Gastroesophageal sphincter (tissue), 4 donors: ENCODE data around the gene JUP. TPM values are rescaled to one million over a fixed set of nuclear protein-coding genes. Genes with fewer than 3 reads are reported as not detected.

Experiments
- ATAC-seq: fragments of 150-250 bp; one replicate; pipeline ENCODE4 v1.9.1; 2016; ENCODE audit warnings: mild to moderate bottlenecking, moderate library complexity
- H3K27ac ChIP-seq, 4 donors: fragments of 200-600 bp; sonication (generic) in 3 of 4; 1 replicate in 3 of 4; 2 replicates in 1 of 4; pipeline ENCODE4 v1.5.1; 2016 to 2019
- H3K27me3 ChIP-seq: fragments of 200-600 bp; sonication (generic); one replicate; pipeline ENCODE4 v1.5.1; 2019
- H3K36me3 ChIP-seq, 2 donors: fragments of 200-600 bp; sonication (generic); one replicate each; pipeline ENCODE4 v1.5.1; 2019; ENCODE audit warnings: control low read depth in 1 of 2
- H3K4me1 ChIP-seq, 3 donors: fragments of 200-600 bp; sonication (generic); 1 replicate in 2 of 3; 2 replicates in 1 of 3; pipeline ENCODE4 v1.5.1; 2016 to 2019; ENCODE audit warnings: control low read depth in 2 of 3
- H3K4me3 ChIP-seq, 2 donors: fragments of 200-600 bp; sonication (generic); one replicate each; pipeline ENCODE4 v1.5.1; 2019; ENCODE audit warnings: mild to moderate bottlenecking in 1 of 2, moderate library complexity in 1 of 2
- H3K9me3 ChIP-seq, 3 donors: fragments of 200-600 bp; sonication (generic); one replicate each; pipeline ENCODE4 v1.5.1; 2017 to 2019; ENCODE audit warnings: control low read depth in 2 of 3
- CTCF ChIP-seq, 4 experiments: fragments of 200-600 bp in 2 of 4; fragments of 450-650 bp in 2 of 4; sonication (generic) in 1 of 4; IDR thresholded peaks; one replicate each; pipeline ENCODE4 v1.5.1; 2017 to 2019; ENCODE audit warnings: antibody characterized with exemption in 4 of 4, mild to moderate bottlenecking in 2 of 4, moderate library complexity in 2 of 4
- EP300 ChIP-seq: sonication (generic); formaldehyde crosslinking; IDR thresholded peaks from one replicate; pipeline ENCODE4 v1.6.1; 2017; ENCODE audit warnings: antibody characterized with exemption, mild to moderate bottlenecking
- POLR2A ChIP-seq, 2 donors: fragments of 450-650 bp; IDR thresholded peaks; one replicate each; pipeline ENCODE4 v1.6.1; 2017; ENCODE audit warnings: antibody characterized with exemption in 2 of 2, mild to moderate bottlenecking in 2 of 2, moderate library complexity in 1 of 2
- POLR2AphosphoS5 ChIP-seq: sonication (generic); formaldehyde crosslinking; IDR thresholded peaks from one replicate; pipeline ENCODE4 v1.6.1; 2017; ENCODE audit warnings: antibody characterized with exemption
- WGBS, 2 donors: methylation state at CpG; one replicate each; pipeline ENCODE4 v1.1.5; 2018; ENCODE audit warnings: low coverage in 1 of 2; 5-methylcytosine and 5-hydroxymethylcytosine counted together
- total RNA-seq, 4 donors: library from RNA; depleted of rRNA; stranded (reverse); fragments of >200 nt; gene quantifications; one replicate each; pipeline ENCODE4 v1.1.0, GENCODE V29; 2016

JUP gene
- total RNA-seq, 4 donors from 2014 or later: 30.8 to 60.9 (median 41.7) TPM

- Histone ChIP-seq H3K27ac (no peak overlapping the region), H3K4me3 (no peak overlapping the region), H3K36me3 (peaks cover 0 to 22% of the 10 kb centered on the region in 2 donors), H3K9me3 (no peaks in the 10 kb centered on the region), H3K4me1 (no peaks in the 10 kb centered on the region), H3K27me3 (peaks cover 6% of the 10 kb centered on the region)
- TF ChIP-seq POLR2A (IDR thresholded peaks at IDR 0.05): no peak
- no peak for TF ChIP-seq POLR2AphosphoS5
- no peak for TF ChIP-seq CTCF (IDR thresholded peaks at IDR 0.05)
- TF ChIP-seq EP300: no peak
- ATAC-seq: no peak
- 70% methylated on average over 2 of the region's 4 CpGs; no CpG with 5 or more reads in 1 of the 2 donors for WGBS, 2 donors
Measured at GRCh38 chr17:41750862-41751261, 35.6 kb downstream of the JUP start.

GRCh38 chr17:41748275-41748674, 38.2 kb downstream of the JUP start:
- WGBS, 2 donors: 65 to 92% methylated on average over 4 to 5 of the region's 6 CpGs
- peaks cover 6% of the 10 kb centered on the region for H3K27me3 ChIP-seq
- no peak overlapping the region for H3K27ac ChIP-seq
- H3K4me3 ChIP-seq: no peak overlapping the region
- H3K4me1 ChIP-seq: no peaks in the 10 kb centered on the region
- H3K36me3 ChIP-seq: no peaks in the 10 kb centered on the region
- TF ChIP-seq POLR2A (IDR thresholded peaks at IDR 0.05) (no peak), EP300 (no peak), CTCF (IDR thresholded peaks at IDR 0.05) (no peak), POLR2AphosphoS5 (no peak)
- no peaks in the 10 kb centered on the region for H3K9me3 ChIP-seq
- ATAC-seq: no peak

GRCh38 chr17:41741709-41742108, 44.8 kb downstream of the JUP start:
- Histone ChIP-seq H3K4me1 (peaks cover 0 to 8% (median 0%) of the 10 kb centered on the region in 3 donors), H3K9me3 (no peaks in the 10 kb centered on the region), H3K36me3 (no peaks in the 10 kb centered on the region), H3K27me3 (peaks cover 16% of the 10 kb centered on the region), H3K27ac (no peak overlapping the region), H3K4me3 (no peak overlapping the region)
- WGBS, 2 donors: 78 to 80% methylated on average over 5 to 9 of the region's 9 CpGs
- no peak for ATAC-seq
- TF ChIP-seq POLR2AphosphoS5 (no peak), EP300 (no peak), CTCF (IDR thresholded peaks at IDR 0.05) (no peak), POLR2A (IDR thresholded peaks at IDR 0.05) (no peak)

- no peak overlapping the region for H3K4me3 ChIP-seq
- H3K4me1 ChIP-seq: peaks cover 0 to 8% (median 0%) of the 10 kb centered on the region in 3 donors
- H3K27ac ChIP-seq: no peak overlapping the region
- 88 to 90% methylated on average over 4 of the region's 5 CpGs for WGBS, 2 donors
- ATAC-seq: no peak
- no peaks in the 10 kb centered on the region for H3K36me3 ChIP-seq
- no peak for TF ChIP-seq EP300
- TF ChIP-seq CTCF (IDR thresholded peaks at IDR 0.05): no peak
- TF ChIP-seq POLR2AphosphoS5: no peak
- TF ChIP-seq POLR2A (IDR thresholded peaks at IDR 0.05): no peak
- H3K27me3 ChIP-seq: peaks cover 28% of the 10 kb centered on the region
- H3K9me3 ChIP-seq: no peaks in the 10 kb centered on the region
Measured at GRCh38 chr17:41740506-41740905, 46.0 kb downstream of the JUP start.

- H3K4me1 ChIP-seq: peaks cover 0 to 15% (median 4%) of the 10 kb centered on the region in 3 donors
- no peaks in the 10 kb centered on the region for H3K9me3 ChIP-seq
- WGBS, 2 donors: 75% methylated on average over 2 of the region's 9 CpGs; no CpG with 5 or more reads in 1 of the 2 donors
- H3K36me3 ChIP-seq: no peaks in the 10 kb centered on the region
- peaks cover 35% of the 10 kb centered on the region for H3K27me3 ChIP-seq
- no peak for TF ChIP-seq POLR2A (IDR thresholded peaks at IDR 0.05)
- H3K4me3 ChIP-seq: no peak overlapping the region
- H3K27ac ChIP-seq: no peak overlapping the region
- ATAC-seq: no peak
Measured at GRCh38 chr17:41739661-41740352, 46.7 kb downstream of the JUP start.
